Right renal cortex interstitium (tissue), 3 donors: ENCODE data around the gene CSF3. TPM values are rescaled to one million over a fixed set of nuclear protein-coding genes. Genes with fewer than 3 reads are reported as not detected.

Source experiments
- DNase-seq, 3 donors: peaks; one replicate each; pipeline ENCODE4 v3.0.0-alpha.2; 2013; ENCODE audit warnings: low read depth in 3 of 3, low spot score in 2 of 3
- polyA plus RNA-seq, 3 donors: library from polyadenylated mRNA; unstranded; fragments of 120-200 nt; gene quantifications; one replicate each; pipeline ENCODE4 v1.2.1, GENCODE V29; 2013; ENCODE audit not compliant: insufficient read length in 3 of 3

The CSF3 gene
- polyA plus RNA-seq, 3 donors, result not detected

DNA sequence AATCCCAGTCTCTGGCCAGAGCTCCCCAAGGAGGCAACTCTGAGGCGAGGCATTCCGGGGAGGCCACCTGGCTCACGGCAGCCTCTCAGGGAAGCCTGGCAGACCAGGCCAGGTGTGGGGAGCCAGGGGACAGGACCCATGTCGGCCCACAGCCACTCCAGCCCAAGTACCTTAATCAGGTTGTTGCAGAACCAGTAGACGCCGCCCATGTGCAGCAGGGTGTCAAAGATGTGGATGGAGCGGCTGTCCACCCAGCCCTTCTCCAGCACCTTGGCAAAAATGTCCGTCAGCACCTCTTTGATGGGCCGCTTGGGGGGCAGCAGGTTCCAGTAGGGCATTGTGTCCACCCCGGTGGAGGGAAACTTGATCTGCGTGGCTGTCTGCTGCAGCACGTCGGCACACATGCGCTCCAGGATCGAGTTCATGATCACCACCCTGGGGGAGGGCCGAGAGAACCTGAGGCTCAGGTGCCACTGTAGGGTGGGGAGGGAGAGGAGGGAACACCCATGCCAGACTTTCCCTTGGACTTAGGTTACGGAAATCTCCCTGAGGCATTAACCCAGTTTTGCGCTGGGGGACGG, 7.8 kb downstream of the CSF3 start:
- no peak for DNase-seq

DNA sequence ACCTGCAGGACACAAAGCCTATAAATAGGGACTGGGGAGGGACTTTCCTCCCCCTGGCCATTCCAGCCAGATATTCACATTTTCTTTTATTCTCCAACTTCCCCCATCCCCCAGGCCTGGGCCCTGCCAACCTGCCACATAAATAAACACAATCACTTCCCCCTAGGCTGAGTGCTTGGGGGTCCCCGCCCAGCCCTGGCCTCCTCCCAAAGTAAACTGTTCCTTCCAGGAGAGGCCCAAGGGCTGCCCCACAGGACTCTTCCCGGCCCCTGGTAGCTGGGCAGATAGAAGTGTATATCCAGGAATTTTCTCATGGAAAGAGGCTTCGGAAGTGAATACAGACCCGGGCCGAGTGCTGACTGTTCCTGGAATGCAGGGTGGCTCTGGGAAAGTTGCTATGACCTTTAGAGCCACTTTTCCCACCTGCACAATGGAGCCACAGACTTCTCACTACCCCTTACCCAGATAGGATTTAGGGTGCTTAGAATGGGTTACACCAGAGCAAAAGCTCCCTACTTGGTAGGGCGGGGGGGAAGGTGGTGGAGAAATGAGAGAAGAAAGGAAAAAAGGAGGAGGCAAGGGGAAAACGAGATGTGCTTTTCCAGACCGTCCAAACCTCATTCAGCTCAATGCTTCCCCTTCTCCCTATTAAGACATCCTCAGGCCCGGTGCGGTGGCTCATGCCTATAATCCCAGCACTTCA, 8.5 kb downstream of the CSF3 start:
- no peak for DNase-seq

DNA sequence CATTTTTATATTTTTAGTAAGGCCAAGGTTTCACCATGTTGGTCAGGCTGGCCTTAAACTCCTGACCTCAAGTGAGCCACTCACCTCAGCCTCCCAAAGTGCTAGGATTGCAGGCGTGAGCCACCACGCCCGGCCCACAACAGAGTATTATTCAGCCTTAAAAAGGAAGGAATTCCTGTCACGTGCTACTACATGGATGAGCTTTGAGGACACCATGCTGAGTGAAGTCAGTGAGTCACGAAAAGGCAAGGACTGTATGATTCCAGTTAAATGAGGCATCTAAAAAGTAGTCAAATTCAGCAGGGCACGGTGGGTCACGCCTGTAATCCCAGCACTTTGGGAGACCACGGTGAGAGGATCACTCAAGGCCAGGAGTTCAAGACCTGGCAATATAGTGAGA, 9.7 kb downstream of the CSF3 start:
- DNase-seq, result no peak

DNA sequence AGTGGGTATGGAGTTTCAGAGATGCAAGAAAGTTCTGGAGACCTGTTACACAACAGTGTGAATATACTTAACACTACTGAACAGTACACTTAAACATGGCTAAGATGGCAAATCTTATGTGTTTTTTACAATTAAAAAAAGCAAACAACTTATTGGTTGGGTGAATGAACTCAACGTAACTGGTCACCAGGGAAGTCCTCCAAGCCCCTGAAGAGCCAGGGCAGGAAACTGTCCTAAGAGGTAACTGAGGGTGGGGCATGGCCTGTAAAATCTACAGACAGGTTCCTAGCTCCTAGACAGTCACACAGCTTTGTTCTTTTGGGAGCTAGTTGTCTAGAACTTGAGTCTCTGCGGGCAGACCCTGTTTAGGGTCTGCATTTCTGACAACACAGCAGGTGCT, 10.3 kb downstream of the CSF3 start:
- no peak for DNase-seq

DNA sequence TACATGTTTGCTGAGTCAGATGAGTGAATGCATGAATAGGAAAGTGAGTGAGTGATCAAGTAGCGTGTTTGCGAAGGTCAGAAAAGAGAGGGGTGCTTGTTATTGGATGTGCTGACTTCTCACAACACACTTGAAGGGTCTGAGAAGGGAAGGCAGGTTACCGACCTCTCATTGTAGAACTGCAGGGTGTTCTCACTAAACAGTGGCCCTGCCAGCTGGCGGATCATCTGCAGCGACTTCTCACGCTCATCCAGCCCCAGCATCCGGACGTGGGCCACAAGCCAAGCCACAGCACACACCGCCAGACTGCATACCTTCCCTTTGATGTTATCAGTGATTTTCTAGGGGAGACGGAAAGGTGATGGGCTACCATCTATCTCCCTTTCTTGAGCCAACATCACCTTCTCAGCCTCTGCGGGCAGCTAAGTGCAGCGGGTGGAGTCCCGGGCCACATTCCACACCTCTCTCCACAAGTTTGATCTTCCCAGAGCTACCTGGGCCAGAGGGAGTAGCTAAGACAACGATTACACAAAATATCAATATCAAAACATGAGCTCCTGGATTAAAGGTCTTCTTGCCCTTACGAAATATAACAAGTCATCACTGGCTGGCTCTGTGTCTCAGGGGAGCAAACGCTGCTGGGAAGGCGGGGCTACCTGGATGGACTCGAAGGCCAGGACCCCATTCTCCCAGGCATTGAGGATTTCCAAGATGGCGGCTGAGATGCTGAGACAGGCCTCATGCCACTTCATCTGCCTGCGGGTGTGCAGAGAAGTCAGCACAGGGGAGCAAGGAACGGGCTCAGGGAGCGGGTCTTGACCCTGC, 11.0 kb downstream of the CSF3 start:
- DNase-seq, result no peak

DNA sequence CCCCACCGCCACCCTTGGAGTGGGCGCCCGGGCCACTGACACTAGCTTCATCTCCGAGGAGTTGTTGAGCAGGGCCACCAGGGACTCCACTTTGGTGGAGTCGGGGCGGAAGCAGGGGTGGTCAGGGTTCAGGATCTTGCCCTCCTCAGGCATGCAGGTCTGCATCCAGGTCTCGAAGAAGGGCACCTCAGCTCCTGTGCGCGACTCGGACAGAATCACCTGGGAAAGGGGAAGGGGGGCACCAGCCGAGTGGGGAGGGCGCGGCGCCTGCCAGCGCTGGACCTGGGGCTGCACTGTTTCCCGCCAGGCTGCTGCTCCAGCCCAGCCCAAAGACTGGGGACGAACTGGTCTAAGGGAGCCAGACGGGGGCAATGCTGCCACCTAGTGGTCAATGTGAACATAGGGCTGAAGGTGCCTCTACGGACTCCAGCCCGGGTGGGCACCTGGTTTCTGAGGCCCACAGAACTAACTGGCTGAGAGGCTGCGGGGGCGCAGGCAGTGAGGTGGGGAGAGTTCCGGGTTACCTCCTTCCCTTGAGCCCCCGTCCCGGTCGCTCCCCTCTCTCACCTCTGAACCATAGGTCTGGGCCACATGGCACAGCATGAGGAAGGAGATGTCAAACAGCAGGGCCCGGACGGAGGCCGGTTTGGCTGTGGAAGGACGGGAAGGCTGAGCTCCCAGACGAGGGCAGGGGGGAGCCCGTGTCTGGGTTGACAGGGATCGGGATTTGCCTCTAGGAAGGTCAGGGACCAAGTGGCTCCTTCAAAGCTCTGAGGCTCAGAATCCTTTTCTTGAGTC, 11.8 kb downstream of the CSF3 start:
- peak; percentile 43 to 65 (median 51) for DNase-seq

DNA sequence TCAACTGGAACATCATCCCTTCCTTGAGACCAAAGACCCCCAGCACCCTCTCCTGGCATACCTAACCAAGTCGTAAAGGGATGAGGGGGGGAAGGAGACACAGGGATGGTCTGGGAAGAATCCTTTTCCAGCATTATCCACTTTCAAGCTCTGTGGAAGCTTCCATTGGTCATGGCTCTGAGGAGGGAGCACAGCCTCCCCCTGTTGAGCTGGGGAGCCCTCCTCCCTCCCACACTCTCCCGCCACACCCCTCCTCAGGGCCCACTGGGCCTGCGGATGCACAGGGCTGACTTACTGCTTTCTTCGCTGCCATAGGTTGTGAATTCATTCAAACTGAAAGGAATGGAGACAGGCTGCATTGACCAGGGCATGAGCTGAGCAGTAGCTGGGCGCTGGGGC, 12.4 kb downstream of the CSF3 start:
- DNase-seq, result no peak

DNA sequence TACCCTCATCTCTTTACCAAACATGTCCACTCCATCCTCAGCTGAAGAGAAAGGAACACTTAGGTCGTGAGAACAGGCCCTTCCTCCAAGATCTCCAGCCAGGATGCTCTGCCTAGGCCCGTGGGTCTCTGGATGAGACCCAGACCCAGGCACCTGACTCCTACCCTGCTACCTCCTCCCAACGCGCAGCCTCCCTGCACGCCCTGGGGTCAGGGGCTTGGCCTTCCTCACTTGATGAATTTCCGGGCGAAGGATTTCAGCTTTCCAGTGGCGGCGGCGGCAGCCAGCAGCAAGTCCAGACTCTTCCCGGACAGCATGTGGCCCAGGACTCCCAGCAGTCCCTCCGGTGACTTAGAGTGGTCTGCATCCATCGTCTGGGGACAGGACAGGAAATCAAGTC, 13.4 kb downstream of the CSF3 start:
- DNase-seq, result no peak

DNA sequence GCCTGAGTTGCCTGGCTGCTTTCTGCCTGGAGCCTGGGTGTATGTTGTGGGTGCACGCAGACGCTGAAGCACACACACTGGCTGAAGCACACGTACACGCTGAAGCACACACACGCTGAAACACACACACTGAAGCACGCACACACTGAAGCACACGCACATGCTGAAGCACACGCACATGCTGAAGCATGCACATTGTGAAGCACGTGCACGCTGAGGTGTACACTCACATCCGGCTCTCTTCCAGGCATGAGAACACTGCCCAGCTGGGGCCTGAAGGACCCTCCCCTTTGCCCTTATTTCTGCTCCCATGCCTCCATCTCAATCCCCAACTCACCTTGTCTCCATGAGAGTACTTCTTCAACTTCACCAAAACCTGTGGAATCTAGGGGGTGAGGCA, 16.5 kb downstream of the CSF3 start:
- no peak for DNase-seq

DNA sequence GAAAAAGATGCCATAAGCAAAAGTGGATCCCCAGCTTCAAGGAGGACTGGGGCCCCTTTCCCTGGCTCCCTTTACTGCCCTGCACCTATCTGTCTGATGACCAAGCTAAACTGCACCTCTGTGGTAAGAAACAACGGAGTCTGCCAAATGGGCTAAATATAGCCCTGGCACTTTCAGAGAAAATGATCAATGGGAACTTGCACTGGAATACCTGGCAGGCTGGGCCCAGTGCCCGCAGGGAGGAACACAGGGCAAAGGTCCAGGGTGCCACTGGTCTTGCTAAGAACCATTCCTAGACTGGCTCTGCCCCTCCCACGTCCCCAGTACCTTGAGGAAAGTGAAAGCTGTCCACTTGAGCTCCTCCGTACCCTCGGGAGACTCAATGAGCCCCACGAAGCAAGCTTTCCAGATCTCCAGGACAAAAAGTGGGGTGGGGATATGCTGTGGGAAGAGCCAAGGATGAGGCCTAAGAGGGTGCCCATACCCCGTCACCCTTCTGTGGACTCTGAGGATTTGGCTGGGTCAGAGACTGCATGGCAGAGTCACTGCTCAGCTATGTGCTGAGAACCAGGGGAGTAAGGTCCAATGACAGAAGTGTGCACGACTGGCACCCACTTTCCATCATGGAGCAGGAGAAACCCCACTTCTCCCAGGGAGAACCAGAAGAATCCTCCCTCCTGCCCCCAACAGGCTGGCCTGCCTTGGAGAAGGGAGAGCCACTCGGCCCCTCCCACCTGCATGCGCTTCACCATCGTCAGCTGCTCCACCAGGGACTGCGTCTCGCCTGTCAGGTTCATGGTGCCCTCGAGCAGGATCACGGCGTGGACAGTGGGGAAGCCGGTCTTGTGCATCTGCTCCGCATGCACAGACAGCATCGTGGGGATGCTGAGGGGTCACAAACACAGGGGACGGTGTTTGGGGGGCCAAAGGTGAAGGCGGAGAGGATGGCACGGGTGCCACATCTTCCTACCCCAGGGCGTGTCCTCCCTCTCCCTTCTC, 17.4 kb downstream of the CSF3 start:
- DNase-seq, result no peak

DNA sequence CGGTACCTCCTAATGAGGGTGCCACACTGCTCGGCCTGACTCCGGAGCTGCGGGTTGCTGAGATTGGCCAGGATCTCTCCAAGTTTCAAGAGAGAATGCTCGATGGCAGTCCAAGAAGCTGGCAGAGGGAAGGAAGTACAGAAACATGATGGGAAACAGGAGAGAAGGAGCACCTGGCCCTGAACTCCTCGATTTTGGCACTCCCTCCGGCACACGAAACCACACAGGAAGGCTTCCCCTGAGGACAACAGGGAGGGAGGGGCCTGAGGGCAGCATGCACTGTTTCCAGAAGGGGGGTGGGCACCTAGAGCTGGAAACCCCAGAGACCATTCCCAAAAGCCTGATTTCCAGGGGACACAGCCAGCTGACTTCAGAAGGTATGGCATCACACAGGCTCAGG, 18.1 kb downstream of the CSF3 start:
- DNase-seq, result no peak

DNA sequence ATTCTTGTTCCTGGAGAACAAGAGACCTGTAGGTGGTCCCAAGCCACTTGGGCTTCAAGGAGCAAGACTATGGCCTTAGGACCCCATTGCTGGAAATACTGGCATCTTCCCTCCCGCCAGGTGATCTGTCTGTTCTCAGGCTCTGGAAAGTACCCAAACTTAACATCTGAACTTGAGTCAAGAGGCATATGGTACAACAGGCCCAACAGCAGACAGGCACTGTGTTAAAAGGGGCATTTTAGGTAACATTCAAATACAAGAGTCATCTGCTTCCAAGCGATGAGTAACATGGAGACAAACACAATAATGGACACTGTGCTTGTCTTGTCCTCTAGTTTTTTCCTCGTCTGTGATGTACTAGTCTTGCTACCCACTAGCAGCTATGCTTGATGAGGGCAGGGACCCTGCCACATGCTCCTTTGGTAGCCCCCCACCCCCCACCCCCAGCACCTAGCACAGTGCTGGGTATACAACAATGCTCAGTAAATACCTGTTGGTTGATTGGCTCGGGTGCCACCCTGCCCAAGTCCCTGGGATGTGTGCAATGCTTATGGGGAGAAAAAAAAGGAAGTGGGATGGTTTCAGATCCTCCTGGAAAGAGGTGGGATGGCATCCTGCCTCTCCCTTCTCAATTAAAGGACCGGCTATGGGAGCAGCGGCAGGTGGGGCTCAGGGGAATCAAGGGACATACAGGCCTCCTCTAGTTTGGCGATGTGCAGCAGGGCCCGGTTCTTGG, 19.4 kb downstream of the CSF3 start:
- DNase-seq, result no peak

DNA sequence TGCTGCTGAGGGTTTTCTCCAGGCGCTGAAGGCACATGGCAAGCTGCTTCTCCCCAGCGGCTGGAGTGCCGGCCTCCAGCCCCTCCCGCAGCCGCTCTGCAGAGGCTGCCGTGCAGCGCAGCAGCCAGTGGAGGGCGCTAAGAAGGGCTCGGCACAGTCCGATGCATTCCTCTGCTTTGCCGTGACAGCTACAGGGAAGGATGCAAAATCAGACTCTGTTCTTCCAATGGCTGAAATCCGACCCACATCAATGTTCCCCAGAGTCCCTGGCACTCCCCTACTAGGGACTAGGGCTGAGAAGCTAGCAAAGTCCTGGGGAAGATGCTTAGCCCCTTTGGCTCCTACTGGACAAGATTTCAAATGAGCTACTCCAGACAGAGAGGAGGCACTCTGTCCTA, 19.9 kb downstream of the CSF3 start:
- DNase-seq, result no peak

DNA sequence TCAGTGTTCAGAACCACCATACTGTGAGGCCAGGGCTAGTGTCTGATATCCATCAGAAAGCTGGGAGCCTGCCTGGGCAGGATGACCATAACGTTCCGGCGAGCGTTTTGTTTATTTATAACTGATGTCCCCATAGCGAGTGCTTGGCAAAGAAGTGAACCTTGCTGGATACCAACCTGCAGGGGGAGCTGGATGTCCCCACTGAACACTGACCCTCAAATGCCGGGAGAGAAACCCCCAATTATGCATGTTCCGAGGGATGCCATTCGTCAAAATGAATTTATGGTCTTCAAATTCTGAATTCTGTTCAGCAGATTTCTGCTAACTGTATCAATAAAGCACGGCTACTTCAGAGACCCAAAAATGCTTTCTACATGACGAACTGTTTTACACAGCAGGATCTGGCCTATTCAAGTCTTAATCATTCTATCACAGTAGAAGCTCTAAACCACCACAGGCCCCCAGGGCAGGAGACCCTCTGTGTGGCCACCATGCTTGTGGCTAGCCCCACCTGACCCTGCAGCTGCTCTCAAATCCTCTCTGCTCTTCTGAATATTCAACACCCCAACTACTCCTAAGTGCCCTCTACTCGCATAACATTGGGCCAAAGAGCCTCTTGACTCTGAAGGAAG, 23.8 kb downstream of the CSF3 start:
- DNase-seq, result peak in 2 of 3 donors; percentile 52 to 61

DNA sequence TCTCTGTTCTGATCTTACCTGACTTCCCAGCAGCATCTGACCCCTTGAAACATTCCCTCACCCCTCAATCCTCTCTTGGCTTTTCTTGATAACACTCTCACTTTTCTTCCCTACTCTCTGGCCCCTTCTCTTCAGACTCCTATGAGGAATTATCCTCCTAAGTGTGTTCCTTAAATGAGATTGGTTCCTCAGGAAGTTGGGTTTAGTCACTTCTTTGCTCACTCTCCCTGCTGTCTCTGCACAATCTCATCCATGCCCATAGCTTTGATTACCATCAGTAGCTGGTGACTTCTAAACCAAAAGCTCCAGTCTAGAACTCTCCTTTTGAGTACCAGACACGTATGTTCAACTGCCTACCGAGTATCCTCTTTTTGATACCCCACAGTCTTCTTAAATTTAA, 26.0 kb downstream of the CSF3 start:
- DNase-seq, result no peak

DNA sequence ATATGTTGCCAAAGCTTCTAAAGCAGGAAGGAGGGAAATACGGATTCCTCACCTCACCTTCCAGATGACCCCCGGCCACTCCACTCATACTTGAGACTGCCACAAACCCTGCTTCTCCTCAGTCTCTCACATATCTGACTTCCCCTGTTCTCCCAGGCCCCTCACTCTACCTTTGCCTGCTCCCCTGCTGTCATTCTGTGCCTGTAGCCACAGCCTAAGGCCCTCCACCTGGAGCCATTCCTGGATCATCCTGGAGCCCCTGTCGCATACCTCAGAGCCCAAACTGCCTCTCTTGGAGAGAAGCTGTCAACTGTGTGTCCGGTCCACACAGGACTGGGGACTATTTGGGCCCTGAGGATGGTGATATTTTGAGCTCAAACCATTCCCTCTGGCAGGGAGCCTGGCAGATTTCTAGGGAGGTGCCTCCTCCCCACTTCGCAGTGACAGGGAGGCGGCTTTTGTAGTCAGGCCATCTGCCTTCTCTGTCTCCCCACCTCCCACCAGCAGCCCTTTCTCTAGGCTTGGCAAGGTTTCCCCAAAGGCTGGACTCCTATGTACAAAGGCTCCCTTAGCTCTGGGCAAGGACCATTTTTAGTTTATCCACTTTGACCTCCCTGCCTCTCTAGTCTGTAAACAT, 41.3 kb downstream of the CSF3 start:
- no peak for DNase-seq

DNA sequence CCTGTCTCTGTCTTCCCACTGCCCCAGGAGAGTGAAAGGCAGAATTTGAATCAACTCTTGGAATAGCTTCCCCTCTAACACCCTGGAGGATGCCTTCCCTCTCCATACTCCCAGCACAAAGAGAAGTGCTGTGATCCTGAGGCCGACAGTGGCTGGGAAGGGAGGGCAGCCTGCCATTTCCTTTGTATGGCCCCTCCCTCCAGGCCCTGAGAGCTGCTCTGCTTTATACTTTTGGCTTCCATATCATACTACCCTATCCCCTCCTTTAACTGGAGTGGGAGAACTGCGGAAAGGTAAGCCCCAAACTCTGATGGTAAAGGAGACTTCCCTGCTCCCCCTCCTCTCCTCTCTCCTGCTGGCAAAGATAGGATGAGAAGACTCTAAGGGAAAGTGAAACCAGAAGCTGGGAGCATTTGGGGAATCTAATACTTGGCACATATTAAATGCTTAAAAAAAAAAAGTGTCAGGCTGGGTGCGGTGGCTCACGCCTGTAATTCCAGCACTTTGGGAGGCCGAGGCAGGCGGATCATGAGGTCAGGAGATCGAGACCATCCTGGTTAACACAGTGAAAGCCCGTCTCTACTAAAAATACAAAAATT, 43.0 kb downstream of the CSF3 start:
- DNase-seq, result no peak

DNA sequence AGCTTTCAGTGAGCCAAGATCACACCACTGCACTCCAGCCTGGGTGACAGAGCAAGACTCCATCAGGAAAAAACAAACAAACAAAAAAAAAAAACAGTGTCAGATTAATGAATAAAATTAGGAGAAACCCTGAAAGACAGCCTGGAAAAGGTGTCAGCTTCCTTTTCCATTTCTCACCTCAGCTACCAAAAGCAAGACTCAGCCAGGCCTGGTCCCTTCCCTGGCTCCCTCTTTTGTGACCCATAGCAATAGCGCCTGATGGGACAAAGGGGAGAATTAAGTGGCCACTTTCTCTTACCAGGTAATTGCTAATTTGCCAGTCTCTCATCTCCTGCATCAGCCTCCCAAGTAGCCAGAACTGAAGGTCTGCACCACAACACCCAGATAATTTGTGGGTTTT, 43.6 kb downstream of the CSF3 start:
- no peak for DNase-seq
